GM12801 (cell line): ENCODE data around the gene G6PC2.

Experiments used
- TF ChIP-seq, protein P1 (sequence below): IDR thresholded peaks from one replicate; pipeline ENCODE4 v1.5.1; 2011; ENCODE audit warnings: control low read depth; ENCODE audit not compliant: insufficient read length; ENCODE audit errors: extremely low read depth

The G6PC2 gene

GRCh38 chr2:168874368-168875054, 26.6 kb upstream of the G6PC2 start:
- TF ChIP-seq, protein P1, sequence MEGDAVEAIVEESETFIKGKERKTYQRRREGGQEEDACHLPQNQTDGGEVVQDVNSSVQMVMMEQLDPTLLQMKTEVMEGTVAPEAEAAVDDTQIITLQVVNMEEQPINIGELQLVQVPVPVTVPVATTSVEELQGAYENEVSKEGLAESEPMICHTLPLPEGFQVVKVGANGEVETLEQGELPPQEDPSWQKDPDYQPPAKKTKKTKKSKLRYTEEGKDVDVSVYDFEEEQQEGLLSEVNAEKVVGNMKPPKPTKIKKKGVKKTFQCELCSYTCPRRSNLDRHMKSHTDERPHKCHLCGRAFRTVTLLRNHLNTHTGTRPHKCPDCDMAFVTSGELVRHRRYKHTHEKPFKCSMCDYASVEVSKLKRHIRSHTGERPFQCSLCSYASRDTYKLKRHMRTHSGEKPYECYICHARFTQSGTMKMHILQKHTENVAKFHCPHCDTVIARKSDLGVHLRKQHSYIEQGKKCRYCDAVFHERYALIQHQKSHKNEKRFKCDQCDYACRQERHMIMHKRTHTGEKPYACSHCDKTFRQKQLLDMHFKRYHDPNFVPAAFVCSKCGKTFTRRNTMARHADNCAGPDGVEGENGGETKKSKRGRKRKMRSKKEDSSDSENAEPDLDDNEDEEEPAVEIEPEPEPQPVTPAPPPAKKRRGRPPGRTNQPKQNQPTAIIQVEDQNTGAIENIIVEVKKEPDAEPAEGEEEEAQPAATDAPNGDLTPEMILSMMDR: no peak

DNA sequence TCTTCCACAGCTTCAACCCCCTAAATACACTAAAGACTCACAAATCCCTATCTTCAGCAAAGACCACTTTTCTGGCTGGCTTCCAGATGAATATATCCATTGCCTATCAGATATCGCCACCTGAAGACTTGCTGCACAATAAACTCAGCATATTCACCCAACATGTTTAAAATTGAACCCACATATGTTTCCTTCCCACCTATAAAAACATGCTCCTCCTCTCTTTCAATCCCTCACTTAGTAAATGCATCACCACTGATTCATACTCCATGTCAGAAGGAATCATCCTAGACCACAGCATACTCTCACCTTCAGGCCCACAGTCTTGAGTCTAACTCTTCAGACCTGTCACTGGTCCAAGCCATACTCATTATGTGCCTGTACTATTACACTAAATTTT, 16.1 kb upstream of the G6PC2 start:
- TF ChIP-seq, protein P1: no peak

DNA sequence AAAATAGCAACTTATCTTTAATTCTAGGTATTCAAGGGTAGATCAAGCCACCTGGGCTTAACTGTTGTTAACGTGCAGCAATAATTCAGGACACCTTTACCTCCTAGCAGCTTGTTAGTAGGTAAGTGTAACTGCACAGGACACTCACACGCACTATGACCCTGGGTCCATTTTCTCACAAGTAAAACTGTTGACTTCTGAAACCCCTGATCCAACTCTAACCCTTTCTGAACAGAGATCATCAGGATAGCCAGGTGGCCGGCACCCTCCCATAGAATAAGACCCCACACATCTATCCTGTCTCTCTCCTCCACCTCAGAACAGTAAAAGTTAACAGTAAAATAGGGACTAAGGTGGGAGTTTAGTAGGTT, 11.5 kb upstream of the G6PC2 start:
- TF ChIP-seq, protein P1: no peak

GRCh38 chr2:168890006-168890782, 10.9 kb upstream of the G6PC2 start, which contains the start of gene SPC25:
Gene SPC25, minus strand, starts transcription at chr2:168890430. Its CDS starts 911 bp downstream, at chr2:168889519.
- TF ChIP-seq, protein P1: no peak

DNA sequence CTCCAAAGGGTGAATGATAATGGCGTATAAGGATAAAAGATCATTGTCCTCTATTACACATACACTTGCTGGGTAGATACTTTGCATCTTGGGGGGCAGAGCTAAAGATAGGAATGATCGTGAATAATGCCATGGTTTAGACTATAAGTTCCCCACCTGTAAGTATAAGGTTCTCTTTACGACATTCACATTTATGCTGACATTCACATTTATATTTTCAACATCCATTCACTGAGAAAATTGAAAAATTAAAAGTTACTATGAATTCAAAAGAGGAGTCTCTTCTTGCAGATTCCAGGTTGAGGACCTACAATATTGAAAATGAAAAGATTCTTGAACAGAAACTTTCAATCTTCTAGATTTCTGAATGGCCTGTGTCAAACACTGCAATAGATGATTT, 8.8 kb upstream of the G6PC2 start:
- TF ChIP-seq, protein P1: no peak

- TF ChIP-seq, protein P1: no peak
Observed at GRCh38 chr2:168894101-168894500, 7.0 kb upstream of the G6PC2 start.

DNA sequence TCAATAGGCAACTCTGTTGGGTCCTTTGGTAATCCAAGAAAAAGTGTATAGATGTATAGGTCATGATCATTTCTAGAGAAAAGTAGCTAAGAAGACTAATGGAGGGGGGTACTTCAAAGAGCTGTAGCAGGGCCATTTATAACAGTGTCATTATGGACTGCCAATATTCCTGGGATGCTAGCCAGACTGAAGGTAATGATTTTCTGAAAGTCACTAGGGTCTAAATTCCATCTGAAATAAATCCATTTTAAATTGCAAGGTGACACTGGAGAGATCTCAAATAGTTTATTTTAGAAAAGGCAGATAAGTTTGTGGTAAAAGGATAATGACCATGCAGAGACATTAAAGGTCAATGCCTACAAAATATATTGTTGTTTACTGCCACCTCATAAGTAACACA, 6.4 kb upstream of the G6PC2 start:
- TF ChIP-seq, protein P1: no peak
